Measurements from ENCODE around the gene ACTMAP. TPM values are rescaled to one million over a fixed set of nuclear protein-coding genes. Genes with fewer than 3 reads are reported as not detected.

ACTMAP gene
- total and polyA plus RNA-seq, 11 donors: 4.2 to 11.1 (median 8.1) TPM

DNA sequence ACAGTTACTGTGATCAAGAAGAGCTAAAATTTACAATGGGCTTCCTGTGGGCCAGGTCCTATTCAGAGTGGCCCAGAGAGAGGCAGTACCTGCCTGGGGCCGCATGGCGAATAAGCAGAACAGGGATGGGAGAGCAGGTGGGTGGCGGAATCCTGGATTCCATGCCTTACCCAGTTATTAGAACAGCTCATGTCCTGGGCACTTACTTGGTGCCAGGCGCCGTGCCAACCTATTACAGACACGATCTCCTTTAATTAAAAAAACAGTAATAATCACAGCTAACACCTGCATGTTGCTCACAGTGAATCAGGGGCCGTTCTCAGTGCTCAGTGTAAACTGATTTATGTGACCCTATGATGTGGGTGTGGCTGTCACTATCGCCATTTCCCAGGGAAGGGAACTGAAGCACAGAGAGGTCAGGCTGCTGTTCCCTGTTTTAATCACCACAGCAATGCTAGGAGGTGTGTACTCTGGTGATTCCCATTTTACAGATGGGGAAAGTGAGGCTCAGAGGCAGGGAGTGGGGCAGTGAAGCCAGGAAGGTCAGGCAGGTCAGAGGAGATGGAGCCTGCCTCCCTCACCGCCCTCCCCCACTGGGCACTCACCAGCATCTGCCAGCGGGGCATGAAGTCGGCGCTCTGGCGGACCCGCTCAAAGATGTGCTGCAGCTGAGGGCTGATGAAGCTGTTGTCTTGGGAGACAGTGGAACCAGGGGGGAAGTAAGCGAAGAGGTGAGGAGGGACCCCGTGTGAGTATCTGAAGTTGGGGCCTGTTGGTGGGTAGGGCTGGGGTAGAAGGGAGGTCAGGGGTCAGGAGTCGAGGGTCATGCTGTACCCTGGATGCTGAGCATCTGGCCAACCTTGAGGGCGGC is 45.6 kb downstream of the ACTMAP start:
- ATAC-seq: peak in 1 of 4 donors; percentile 8
- H3K4me3 ChIP-seq: no peak overlapping the region
- intact Hi-C loops (cut with DNase I): no loop called here
- TF ChIP-seq POLR2A (IDR thresholded peaks at IDR 0.05): no peak
- TF ChIP-seq, protein P1, sequence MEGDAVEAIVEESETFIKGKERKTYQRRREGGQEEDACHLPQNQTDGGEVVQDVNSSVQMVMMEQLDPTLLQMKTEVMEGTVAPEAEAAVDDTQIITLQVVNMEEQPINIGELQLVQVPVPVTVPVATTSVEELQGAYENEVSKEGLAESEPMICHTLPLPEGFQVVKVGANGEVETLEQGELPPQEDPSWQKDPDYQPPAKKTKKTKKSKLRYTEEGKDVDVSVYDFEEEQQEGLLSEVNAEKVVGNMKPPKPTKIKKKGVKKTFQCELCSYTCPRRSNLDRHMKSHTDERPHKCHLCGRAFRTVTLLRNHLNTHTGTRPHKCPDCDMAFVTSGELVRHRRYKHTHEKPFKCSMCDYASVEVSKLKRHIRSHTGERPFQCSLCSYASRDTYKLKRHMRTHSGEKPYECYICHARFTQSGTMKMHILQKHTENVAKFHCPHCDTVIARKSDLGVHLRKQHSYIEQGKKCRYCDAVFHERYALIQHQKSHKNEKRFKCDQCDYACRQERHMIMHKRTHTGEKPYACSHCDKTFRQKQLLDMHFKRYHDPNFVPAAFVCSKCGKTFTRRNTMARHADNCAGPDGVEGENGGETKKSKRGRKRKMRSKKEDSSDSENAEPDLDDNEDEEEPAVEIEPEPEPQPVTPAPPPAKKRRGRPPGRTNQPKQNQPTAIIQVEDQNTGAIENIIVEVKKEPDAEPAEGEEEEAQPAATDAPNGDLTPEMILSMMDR (IDR thresholded peaks at IDR 0.05): no peak
- 88 to 92% (median 90%) methylated on average over 17 to 18 of the region's 18 CpGs for WGBS, 4 donors
- H3K4me1 ChIP-seq: peaks cover 0 to 29% (median 9%) of the 10 kb centered on the region in 12 donors
- H3K9me3 ChIP-seq: no peaks in the 10 kb centered on the region
- peaks cover 0 to 92% (median 77%) of the 10 kb centered on the region in 9 donors for H3K36me3 ChIP-seq
- peak overlapping the region in 10 of 12 donors; percentile 21 to 88 (median 72) for H3K27ac ChIP-seq
- DNase-seq: no peak
- no peaks in the 10 kb centered on the region for H3K27me3 ChIP-seq

DNA sequence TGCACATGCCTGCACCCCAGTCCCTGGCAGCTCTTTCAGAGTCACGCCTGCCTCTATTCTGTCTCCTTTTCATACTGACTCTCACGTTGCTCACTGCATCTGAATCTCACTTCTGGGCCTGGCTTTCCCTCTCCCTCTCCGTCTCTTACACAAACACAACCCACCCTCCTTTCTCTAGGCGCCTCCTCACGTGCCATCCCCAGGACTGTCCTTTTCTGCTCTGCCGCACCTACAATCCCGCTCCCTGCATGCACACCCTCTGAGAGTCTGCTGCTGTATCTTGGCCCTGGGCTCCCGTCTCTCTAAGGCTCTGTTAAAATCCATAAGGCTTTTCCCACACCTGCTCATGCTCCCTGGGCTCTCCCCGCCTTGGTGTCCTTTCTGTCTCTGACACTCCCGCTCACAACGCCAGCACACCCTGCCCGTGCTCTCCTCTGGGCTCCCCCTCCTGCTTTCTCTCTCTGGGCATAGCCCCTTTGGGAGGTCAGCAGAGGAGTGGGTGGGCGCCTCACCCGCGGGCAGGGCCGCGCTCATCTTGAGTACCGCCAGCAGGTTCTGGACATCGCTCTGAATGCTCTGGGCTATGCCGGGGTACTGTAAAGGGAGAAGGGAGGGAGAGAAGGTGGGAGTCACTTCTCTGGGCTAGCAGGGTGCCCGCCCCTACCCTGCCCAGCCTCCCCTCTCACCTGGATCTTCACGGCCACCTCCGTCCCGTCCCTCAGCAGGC is 47.1 kb downstream of the ACTMAP start:
- no peaks in the 10 kb centered on the region for H3K9me3 ChIP-seq
- peak overlapping the region in 5 of 12 donors; percentile 34 to 68 (median 50) for H3K27ac ChIP-seq
- H3K4me3 ChIP-seq: no peak overlapping the region
- H3K36me3 ChIP-seq: peaks cover 0 to 90% (median 67%) of the 10 kb centered on the region in 9 donors
- ATAC-seq (no peak), DNase-seq (no peak)
- intact Hi-C loops (cut with DNase I): no loop called here
- peaks cover 0 to 29% (median 9%) of the 10 kb centered on the region in 12 donors for H3K4me1 ChIP-seq
- 89 to 92% (median 91%) methylated on average over 23 to 24 of the region's 24 CpGs for WGBS, 4 donors
- no peak for TF ChIP-seq POLR2A (IDR thresholded peaks at IDR 0.05)
- TF ChIP-seq, protein P1 (IDR thresholded peaks at IDR 0.05): no peak
- H3K27me3 ChIP-seq: no peaks in the 10 kb centered on the region

DNA sequence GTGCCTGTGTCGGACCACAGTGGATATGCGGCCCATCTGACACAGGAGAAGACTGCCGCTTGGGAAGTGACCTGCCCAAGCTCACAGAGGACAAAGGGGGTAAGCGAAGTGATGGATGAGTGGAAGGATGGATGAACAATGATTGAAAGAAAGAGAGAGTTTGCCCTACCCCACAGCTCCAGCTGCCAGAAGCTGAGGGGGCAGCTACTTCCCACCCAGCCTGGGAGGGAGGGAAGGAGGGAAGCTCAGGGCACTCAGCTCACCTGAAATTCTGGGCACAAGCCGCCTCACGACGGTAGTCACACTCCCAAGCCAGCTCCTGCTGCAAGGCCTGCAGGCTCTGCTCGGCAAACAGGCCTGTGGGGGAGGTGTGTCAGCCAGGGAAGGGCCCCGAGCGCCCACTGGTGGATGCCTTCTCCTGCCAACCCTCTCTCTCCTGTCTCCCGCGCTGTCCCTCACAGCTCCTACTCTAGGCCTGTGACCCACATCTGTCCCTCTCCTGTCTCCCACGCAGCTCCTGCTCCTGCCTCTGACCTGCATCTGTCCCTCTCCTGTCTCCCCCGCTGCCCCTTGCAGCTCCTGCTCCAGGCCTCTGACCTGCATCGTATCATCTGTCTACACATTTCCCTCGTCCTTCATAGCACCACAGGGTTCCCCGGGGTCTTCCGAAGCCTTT is 47.8 kb downstream of the ACTMAP start:
- H3K4me1 ChIP-seq: peaks cover 0 to 29% (median 9%) of the 10 kb centered on the region in 12 donors
- ATAC-seq (peak; percentile 57 to 83 (median 73)), DNase-seq (peak in 3 of 5 donors; percentile 59 to 71 (median 65))
- peaks cover 0 to 86% (median 60%) of the 10 kb centered on the region in 9 donors for H3K36me3 ChIP-seq
- H3K27me3 ChIP-seq: no peaks in the 10 kb centered on the region
- intact Hi-C loops (cut with DNase I): no loop called here
- H3K4me3 ChIP-seq: no peak overlapping the region
- no peaks in the 10 kb centered on the region for H3K9me3 ChIP-seq
- WGBS, 4 donors: 63 to 75% (median 68%) methylated on average over 16 to 18 of the region's 18 CpGs
- H3K27ac ChIP-seq: peak overlapping the region in 6 of 12 donors; percentile 34 to 68 (median 48)
- TF ChIP-seq, protein P1 (IDR thresholded peaks at IDR 0.05): peak in 11 of 12 donors; percentile 13 to 53 (median 37)
- TF ChIP-seq POLR2A (IDR thresholded peaks at IDR 0.05): no peak

Measured in heart left ventricle (tissue), 16 donors.